BLaER1 treated with 17β-estradiol and CSF1 and Interleukin-3, amounts not matched to agents 10 nM and 100 nM (cell line): ENCODE measurements around the gene MARCHF6.

Source experiments
- H3K27ac ChIP-seq, 11 experiments: shearing (Covaris generic); formaldehyde crosslinking; 2 replicates each; pipeline ENCODE4 v1.8.1; 2022
- H3K27me3 ChIP-seq, 11 experiments: shearing (Covaris generic); formaldehyde crosslinking; 2 replicates each; pipeline ENCODE4 v1.8.1; 2022
- H3K36me3 ChIP-seq, 11 experiments: shearing (Covaris generic); formaldehyde crosslinking; 2 replicates each; pipeline ENCODE4 v1.8.1; 2022
- H3K4me1 ChIP-seq, 10 experiments: shearing (Covaris generic); formaldehyde crosslinking; 2 replicates each; pipeline ENCODE4 v1.8.1; 2022
- H3K4me2 ChIP-seq, 11 experiments: shearing (Covaris generic); formaldehyde crosslinking; 2 replicates each; pipeline ENCODE4 v1.8.1; 2022
- H3K4me3 ChIP-seq, 10 experiments: shearing (Covaris generic); formaldehyde crosslinking; 2 replicates each; pipeline ENCODE4 v1.8.1; 2022
- H3K9ac ChIP-seq, 11 experiments: shearing (Covaris generic); formaldehyde crosslinking; 2 replicates each; pipeline ENCODE4 v1.8.1; 2022
- H3K9me3 ChIP-seq, 11 experiments: shearing (Covaris generic); formaldehyde crosslinking; replicated peaks in 1 of 11; 2 replicates each; pipeline ENCODE4 v1.8.1; 2022
- H4K20me1 ChIP-seq, 11 experiments: shearing (Covaris generic); formaldehyde crosslinking; 2 replicates each; pipeline ENCODE4 v1.8.1; 2022
- Cebpa-rat ChIP-seq, 11 experiments: shearing (Covaris generic); IDR thresholded peaks; 2 replicates each; pipeline ENCODE4 v1.8.1; 2022

Gene MARCHF6, protein sequence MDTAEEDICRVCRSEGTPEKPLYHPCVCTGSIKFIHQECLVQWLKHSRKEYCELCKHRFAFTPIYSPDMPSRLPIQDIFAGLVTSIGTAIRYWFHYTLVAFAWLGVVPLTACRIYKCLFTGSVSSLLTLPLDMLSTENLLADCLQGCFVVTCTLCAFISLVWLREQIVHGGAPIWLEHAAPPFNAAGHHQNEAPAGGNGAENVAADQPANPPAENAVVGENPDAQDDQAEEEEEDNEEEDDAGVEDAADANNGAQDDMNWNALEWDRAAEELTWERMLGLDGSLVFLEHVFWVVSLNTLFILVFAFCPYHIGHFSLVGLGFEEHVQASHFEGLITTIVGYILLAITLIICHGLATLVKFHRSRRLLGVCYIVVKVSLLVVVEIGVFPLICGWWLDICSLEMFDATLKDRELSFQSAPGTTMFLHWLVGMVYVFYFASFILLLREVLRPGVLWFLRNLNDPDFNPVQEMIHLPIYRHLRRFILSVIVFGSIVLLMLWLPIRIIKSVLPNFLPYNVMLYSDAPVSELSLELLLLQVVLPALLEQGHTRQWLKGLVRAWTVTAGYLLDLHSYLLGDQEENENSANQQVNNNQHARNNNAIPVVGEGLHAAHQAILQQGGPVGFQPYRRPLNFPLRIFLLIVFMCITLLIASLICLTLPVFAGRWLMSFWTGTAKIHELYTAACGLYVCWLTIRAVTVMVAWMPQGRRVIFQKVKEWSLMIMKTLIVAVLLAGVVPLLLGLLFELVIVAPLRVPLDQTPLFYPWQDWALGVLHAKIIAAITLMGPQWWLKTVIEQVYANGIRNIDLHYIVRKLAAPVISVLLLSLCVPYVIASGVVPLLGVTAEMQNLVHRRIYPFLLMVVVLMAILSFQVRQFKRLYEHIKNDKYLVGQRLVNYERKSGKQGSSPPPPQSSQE

DNA sequence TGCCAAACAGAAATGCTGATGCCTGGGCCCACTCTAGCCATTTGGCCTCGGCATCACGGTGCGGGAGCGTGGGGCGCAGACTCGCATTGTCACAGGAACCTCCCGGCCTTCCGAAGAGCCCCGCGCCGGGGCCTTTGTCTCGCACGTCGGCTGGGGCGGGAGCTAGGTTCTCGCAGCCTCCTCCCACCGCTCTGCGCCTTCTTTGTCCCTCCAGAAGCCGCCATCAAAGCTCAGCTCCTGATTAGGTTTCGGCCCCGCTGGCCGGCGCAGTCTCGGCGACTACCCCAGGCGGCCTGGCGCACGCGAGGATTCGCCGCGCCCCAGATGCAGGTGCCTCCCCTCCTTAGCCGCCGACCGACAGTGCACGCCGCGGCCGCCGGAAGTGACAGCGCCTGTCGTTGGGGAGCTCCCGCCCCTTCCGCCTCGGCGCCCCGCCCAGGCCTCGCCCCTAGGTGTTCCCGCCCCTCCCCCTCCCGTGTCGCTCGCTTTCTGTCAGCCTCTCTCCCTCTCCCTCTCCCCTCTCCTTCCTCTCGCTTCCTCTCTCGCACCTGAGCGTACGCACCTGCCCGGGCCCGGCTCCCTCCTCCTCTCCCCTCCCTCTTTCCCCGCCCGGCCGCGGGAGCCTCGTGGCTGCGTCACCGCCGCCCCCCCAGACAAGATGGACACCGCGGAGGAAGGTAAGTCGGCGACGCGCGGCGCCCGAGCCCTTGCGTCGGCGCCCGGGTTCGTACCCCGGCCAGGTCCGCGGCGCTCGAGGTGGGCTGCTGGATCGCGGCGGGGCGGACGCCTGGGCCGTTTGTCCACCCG, at the start of gene MARCHF6:
MARCHF6 (plus strand) TSS at position 455 of the 807 bp plus-strand sequence; CDS start at position 659, 204 bp downstream.
- Histone ChIP-seq H3K4me1 (peaks cover 19 to 49% (median 45%) of the 10 kb centered on the region in 10 experiments), H3K27ac (peak within 1 kb of the TSS; percentile 94 to 99 (median 99)), H3K4me3 (peak within 1 kb of the TSS; percentile 71 to 95 (median 91)), H3K36me3 (peaks cover 0 to 8% (median 0%) of the 10 kb centered on the region in 11 experiments; a peak in 3 of 22 replicates), H3K4me2 (peak within 1 kb of the TSS; percentile 78 to 96 (median 89)), H3K9me3 (no peaks in the 10 kb centered on the region; a peak in 1 of 22 replicates), H3K27me3 (no peaks in the 10 kb centered on the region), H3K9ac (peak within 1 kb of the TSS; percentile 92 to 100 (median 98)), H4K20me1 (peaks cover 35 to 44% (median 42%) of the 10 kb centered on the region in 11 experiments; a peak in 21 of 22 replicates)
- no peak for TF ChIP-seq Cebpa-rat (IDR thresholded peaks at IDR 0.05)

DNA sequence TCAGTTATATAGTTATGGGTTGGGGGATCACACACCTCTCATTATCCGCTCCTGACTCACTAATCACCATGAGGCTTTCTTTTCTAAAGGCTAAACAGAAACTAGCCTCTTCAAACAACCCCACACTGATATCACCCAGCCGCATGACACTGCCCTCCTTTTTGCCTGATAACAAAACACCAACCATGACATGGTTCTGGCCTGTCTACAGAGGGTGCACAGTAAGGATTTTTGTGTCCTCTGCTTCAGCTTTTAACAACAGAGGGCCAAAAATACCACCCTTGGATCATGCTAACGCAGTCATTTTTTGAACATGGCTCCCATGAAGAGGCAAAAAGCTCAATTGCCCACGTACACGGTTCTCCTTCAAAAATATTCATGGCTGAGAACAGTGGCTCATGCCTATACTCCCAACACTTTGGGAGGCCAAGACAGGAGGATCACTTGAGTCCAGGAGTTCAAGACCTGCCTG, 49.8 kb upstream of the MARCHF6 start:
- no peak for TF ChIP-seq Cebpa-rat (IDR thresholded peaks at IDR 0.05)

DNA sequence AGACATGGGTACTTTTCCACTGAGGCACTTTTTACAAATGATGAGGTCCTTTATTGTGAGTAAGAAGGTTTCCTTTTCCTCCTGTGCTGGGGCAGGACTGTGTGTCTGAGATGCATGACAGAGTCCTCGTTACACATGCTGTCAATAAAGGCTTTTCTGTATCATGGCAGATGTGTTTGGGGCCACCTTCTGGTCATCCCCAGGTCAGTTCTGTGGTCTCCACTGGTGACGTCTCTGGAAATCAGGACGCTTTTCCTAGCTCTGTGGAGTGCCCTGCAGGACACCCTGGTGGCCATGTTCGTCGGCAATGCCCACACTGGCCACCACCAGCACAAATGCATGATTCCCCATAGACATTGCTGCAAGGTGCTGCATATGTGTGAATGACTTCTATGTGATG, 48.6 kb upstream of the MARCHF6 start:
- no peak for TF ChIP-seq Cebpa-rat (IDR thresholded peaks at IDR 0.05)
- Histone ChIP-seq H3K9ac (no peak overlapping the region), H3K36me3 (no peaks in the 10 kb centered on the region), H3K4me1 (0 out of 20 replicates have a peak, but pooled peaks cover 0 to 3% (median 0%) of the 10 kb centered on the region in 10 experiments), H3K9me3 (peaks cover 0 to 7% (median 0%) of the 10 kb centered on the region in 11 experiments; a peak in 4 of 22 replicates), H3K27me3 (peaks cover 18 to 35% (median 31%) of the 10 kb centered on the region in 11 experiments), H3K4me3 (no peak overlapping the region), H3K27ac (no peak overlapping the region), H4K20me1 (no peaks in the 10 kb centered on the region; a peak in 1 of 22 replicates), H3K4me2 (no peak overlapping the region)

More for the DNA sequence above, 49.8 kb upstream of the MARCHF6 start:
- Histone ChIP-seq H3K9me3 (peaks cover 0 to 7% (median 0%) of the 10 kb centered on the region in 11 experiments; a peak in 4 of 22 replicates), H3K9ac (no peak overlapping the region), H3K27me3 (peaks cover 18 to 32% (median 28%) of the 10 kb centered on the region in 11 experiments), H4K20me1 (no peaks in the 10 kb centered on the region; a peak in 1 of 22 replicates), H3K4me2 (no peak overlapping the region), H3K27ac (no peak overlapping the region), H3K4me1 (no peaks in the 10 kb centered on the region), H3K4me3 (no peak overlapping the region), H3K36me3 (no peaks in the 10 kb centered on the region)

DNA sequence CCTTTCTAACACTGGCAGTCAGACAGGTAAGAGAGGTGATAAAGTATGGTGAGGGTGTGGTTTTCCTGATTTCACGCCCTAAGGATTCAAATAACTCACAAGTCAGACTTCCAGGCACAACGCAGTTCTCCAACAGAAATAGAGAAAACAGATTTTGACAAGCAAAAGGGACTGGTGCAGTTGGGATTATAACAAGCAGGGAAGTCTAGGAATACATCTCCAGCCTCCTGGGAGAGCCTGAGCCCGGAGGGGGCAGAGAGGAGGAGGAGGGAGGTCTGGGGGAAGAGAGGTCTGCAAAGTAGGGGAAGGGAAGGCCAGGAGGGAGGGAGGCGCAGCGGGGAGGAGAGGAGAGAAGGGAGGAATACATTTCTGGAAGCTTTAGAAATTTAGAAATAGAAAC, 47.4 kb upstream of the MARCHF6 start:
- Histone ChIP-seq H3K27ac (no peak overlapping the region), H3K27me3 (peaks cover 18 to 35% (median 31%) of the 10 kb centered on the region in 11 experiments), H3K4me3 (no peak overlapping the region), H3K4me2 (no peak overlapping the region), H3K36me3 (no peaks in the 10 kb centered on the region), H4K20me1 (no peaks in the 10 kb centered on the region), H3K4me1 (peaks cover 0 to 12% (median 0%) of the 10 kb centered on the region in 10 experiments; a peak in 3 of 20 replicates), H3K9ac (no peak overlapping the region), H3K9me3 (peaks cover 0 to 7% (median 0%) of the 10 kb centered on the region in 11 experiments; a peak in 4 of 22 replicates)
- no peak for TF ChIP-seq Cebpa-rat (IDR thresholded peaks at IDR 0.05)

DNA sequence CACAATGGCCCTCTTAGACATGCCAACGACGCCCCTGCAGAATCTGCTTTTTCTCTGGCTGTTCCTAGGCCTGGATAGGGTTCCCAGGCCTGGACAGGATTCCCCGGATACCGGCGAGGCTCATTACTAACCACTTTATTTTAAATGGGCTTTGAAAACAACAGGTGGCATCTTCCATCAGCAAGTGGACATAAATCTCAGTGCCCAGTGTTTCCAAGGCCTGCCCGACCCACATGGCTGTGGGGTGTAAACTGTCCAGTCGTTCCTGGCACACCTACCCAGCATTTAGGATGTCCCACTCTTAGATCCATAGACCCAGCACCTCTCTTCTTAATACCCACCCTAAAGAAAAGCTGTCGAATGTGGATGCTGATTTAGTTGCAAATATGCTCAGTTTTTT, 46.7 kb upstream of the MARCHF6 start:
- H3K4me3 ChIP-seq = no peak overlapping the region
- H3K4me1 ChIP-seq = peaks cover 0 to 15% (median 0%) of the 10 kb centered on the region in 10 experiments; a peak in 3 of 20 replicates
- H3K36me3 ChIP-seq = no peaks in the 10 kb centered on the region
- no peak overlapping the region for H3K27ac ChIP-seq
- no peak overlapping the region for H3K9ac ChIP-seq
- H3K9me3 ChIP-seq = peaks cover 0 to 7% (median 0%) of the 10 kb centered on the region in 11 experiments; a peak in 4 of 22 replicates
- peaks cover 18 to 35% (median 31%) of the 10 kb centered on the region in 11 experiments for H3K27me3 ChIP-seq
- no peaks in the 10 kb centered on the region for H4K20me1 ChIP-seq
- no peak overlapping the region for H3K4me2 ChIP-seq
- no peak for TF ChIP-seq Cebpa-rat (IDR thresholded peaks at IDR 0.05)

DNA sequence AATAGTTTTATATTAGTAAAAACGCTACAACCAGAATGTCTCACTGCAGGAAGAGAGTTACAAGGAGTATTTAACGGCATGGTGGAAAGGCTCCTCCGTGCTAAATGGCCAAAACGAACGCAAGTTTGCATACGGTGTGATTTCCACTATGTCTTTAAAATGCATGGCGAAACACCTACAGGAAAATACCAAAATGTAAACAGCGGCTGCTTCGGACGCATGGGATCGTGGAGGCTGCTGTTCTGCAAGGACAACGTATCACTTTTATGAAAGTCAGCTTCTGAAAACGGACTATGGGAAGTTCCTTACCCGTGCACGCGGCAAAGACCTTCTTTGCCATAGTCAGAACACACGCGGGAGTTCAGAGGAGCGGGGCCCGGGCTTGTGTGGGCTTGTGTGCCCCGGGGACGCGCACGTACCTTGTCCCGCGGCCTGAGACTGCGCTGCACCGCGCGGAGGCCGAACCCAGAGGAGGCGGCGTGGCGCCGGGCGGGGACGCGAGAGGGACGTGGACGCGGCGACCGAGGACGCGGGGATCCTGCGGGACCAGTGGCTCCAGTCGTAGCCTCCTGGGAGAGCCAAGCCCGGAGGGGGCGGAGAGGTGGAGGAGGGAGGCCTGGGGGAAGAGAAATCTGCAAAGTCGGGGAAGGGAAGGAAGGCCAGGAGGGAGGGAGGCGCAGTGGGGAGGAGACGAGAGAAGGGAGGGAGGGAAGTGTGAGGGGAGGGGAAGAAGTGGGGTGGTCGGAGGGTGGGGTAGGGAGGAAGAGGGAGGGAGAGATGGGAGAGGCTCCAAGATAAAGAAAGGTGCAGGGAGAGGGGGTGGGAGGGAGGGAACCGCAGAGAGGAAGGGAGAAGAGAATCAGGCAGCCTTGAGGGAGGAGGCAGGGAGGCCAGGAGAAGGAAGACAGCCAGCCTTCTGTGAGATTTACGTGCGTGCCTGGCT, 46.0 kb upstream of the MARCHF6 start, which contains the start of gene CMBL:
CMBL (minus strand) TSS at position 697 of the 943 bp plus-strand sequence. CDS start 17,140 bp downstream, outside the sequence.
- Histone ChIP-seq H3K9ac (no peak within 1 kb of the TSS), H3K36me3 (no peaks in the 10 kb centered on the region), H4K20me1 (no peaks in the 10 kb centered on the region), H3K4me3 (no peak within 1 kb of the TSS), H3K27me3 (peaks cover 18 to 35% (median 31%) of the 10 kb centered on the region in 11 experiments), H3K4me2 (peak within 1 kb of the TSS in 3 of 11 experiments; percentile 17 to 50 (median 48); a peak in 5 of 22 replicates), H3K9me3 (peaks cover 0 to 7% (median 0%) of the 10 kb centered on the region in 11 experiments; a peak in 4 of 22 replicates), H3K4me1 (peaks cover 0 to 16% (median 0%) of the 10 kb centered on the region in 10 experiments; a peak in 3 of 20 replicates), H3K27ac (no peak within 1 kb of the TSS)
- no peak for TF ChIP-seq Cebpa-rat (IDR thresholded peaks at IDR 0.05)

DNA sequence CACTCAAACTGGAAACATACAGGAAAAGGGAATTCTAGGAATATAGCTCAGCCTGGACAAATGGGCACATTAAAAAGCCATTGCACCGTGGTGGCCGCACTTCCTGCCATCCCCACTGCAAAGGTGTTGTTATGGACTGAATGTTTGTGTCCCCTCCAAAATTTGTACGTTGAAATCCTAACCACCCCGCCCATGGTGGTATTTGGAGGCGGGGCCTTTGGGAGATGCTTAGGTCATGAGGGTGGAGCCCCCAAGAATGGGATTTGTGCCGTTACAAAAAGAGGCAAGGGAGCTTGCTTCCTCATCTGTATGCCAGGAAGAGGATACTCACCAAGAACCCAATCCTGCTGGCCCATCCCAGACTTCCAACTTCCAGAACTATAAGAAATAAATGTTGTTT, 44.7 kb upstream of the MARCHF6 start:
- Histone ChIP-seq H3K27me3 (peaks cover 18 to 35% (median 31%) of the 10 kb centered on the region in 11 experiments), H3K9ac (no peak overlapping the region), H3K27ac (no peak overlapping the region), H3K4me3 (no peak overlapping the region), H4K20me1 (no peaks in the 10 kb centered on the region), H3K4me2 (no peak overlapping the region), H3K4me1 (peaks cover 0 to 16% (median 0%) of the 10 kb centered on the region in 10 experiments; a peak in 3 of 20 replicates), H3K36me3 (no peaks in the 10 kb centered on the region), H3K9me3 (peaks cover 0 to 7% (median 0%) of the 10 kb centered on the region in 11 experiments; a peak in 4 of 22 replicates)
- TF ChIP-seq Cebpa-rat (IDR thresholded peaks at IDR 0.05) = no peak
